Astrocyte (in vitro differentiated cells and primary cell): Measurements from ENCODE around the gene FGGY. TPM values are rescaled to one million over a fixed set of nuclear protein-coding genes. Genes with fewer than 3 reads are reported as not detected.

Source experiments
- DNase-seq: peaks from one replicate; pipeline ENCODE4 v3.0.0-alpha.2; 2010; ENCODE audit warnings: low read depth
- FAIRE-seq: peaks from 2 replicates; lab custom pipeline; 2011; peaks lifted over from hg19 to GRCh38; lab: Jason Lieb, UNC
- H2AFZ ChIP-seq: 2 replicates; pipeline ENCODE4 v1.6.0; 2012; ENCODE audit warnings: low read depth, low read length, inconsistent platforms
- H3K27ac ChIP-seq: 2 replicates; pipeline ENCODE4 v1.5.1; 2011; ENCODE audit warnings: low read depth, low read length, inconsistent platforms
- H3K27me3 ChIP-seq: 2 replicates; pipeline ENCODE4 v1.6.0; 2011; ENCODE audit warnings: low read length, inconsistent platforms; ENCODE audit not compliant: insufficient read depth
- H3K36me3 ChIP-seq: 2 replicates; pipeline ENCODE4 v1.5.1; 2011; ENCODE audit warnings: low read length, inconsistent platforms; ENCODE audit not compliant: insufficient read depth
- H3K4me1 ChIP-seq: 2 replicates; pipeline ENCODE4 v1.5.1; 2011; ENCODE audit warnings: low read length, inconsistent platforms; ENCODE audit not compliant: insufficient read depth
- H3K4me2 ChIP-seq: 2 replicates; pipeline ENCODE4 v1.6.0; 2012; ENCODE audit warnings: low read length, inconsistent platforms
- H3K4me3 ChIP-seq: 2 replicates; pipeline ENCODE4 v1.5.1; 2011; ENCODE audit warnings: low read depth, mild to moderate bottlenecking, low read length, inconsistent platforms; ENCODE audit not compliant: insufficient read depth
- H3K79me2 ChIP-seq: 2 replicates; pipeline ENCODE4 v1.6.0; 2012; ENCODE audit warnings: mild to moderate bottlenecking, low read length, inconsistent platforms; ENCODE audit not compliant: insufficient read depth
- H3K9ac ChIP-seq: 2 replicates; pipeline ENCODE4 v1.6.0; 2012; ENCODE audit warnings: mild to moderate bottlenecking, low read length, inconsistent platforms
- H3K9me3 ChIP-seq: 2 replicates; pipeline ENCODE4 v1.5.1; 2012; ENCODE audit warnings: low read depth, mild to moderate bottlenecking, low read length, inconsistent platforms; ENCODE audit not compliant: insufficient read depth
- H4K20me1 ChIP-seq: 2 replicates; pipeline ENCODE4 v1.6.0; 2012; ENCODE audit warnings: low read length, inconsistent platforms; ENCODE audit not compliant: insufficient read depth
- H3K27ac Mint-ChIP-seq: one replicate; pipeline ENCODE4 v1.8.0; 2021; ENCODE audit warnings: mild to moderate bottlenecking, mixed read lengths; ENCODE audit not compliant: unreplicated experiment
- H3K27me3 Mint-ChIP-seq: one replicate; pipeline ENCODE4 v1.8.0; 2021; ENCODE audit warnings: low read depth, mixed read lengths; ENCODE audit not compliant: unreplicated experiment
- H3K36me3 Mint-ChIP-seq: one replicate; pipeline ENCODE4 v1.8.0; 2021; ENCODE audit warnings: low read depth, mixed read lengths; ENCODE audit not compliant: unreplicated experiment
- H3K4me1 Mint-ChIP-seq: one replicate; pipeline ENCODE4 v1.8.0; 2021; ENCODE audit warnings: low read depth, mixed read lengths; ENCODE audit not compliant: unreplicated experiment
- H3K4me3 Mint-ChIP-seq: one replicate; pipeline ENCODE4 v1.8.0; 2021; ENCODE audit warnings: mild to moderate bottlenecking, moderate library complexity, mixed read lengths; ENCODE audit not compliant: unreplicated experiment
- H3K9me3 Mint-ChIP-seq: one replicate; pipeline ENCODE4 v1.8.0; 2021; ENCODE audit warnings: mild to moderate bottlenecking, mixed read lengths; ENCODE audit not compliant: unreplicated experiment
- EZH2 ChIP-seq: IDR thresholded peaks from 2 replicates; pipeline ENCODE4 v1.6.1; 2012; ENCODE audit warnings: mild to moderate bottlenecking, low read length, inconsistent platforms; ENCODE audit not compliant: insufficient read depth
- total RNA-seq: library from RNA; stranded (reverse); gene quantifications from 2 replicates; pipeline ENCODE4 v1.2.1, GENCODE V29; 2021
- TF ChIP-seq, protein P1 (sequence below): IDR thresholded peaks from 2 replicates; pipeline ENCODE4 v1.5.1; 2011; ENCODE audit warnings: low read depth, mild to moderate bottlenecking, inconsistent platforms, low read length, moderate library complexity; ENCODE audit not compliant: insufficient read depth

The FGGY gene
- total RNA-seq, 1 donor from 2014 or later = 6.8 TPM

DNA sequence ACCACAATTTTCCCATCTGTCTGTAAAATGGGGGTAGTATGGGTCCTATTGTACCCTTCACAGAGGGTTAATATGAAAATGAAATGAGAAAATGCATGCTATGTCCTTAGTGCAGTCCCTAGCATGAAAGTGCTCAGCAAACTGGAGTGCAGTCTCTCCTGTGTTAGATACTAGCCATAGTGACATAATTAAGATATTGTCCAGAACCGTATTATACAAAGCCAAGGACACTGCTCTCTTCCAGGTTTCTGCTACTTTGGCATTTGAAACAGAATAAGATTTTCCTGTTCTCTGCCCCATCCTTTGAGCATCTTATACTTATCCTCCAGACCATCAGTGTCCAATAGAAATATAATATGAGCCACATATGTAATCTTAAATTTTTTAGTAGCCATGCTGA is 213.4 kb downstream of the FGGY start:
- FAIRE-seq = no peak
- H3K9me3 ChIP-seq = no peaks in the 10 kb centered on the region
- TF ChIP-seq, protein P1, sequence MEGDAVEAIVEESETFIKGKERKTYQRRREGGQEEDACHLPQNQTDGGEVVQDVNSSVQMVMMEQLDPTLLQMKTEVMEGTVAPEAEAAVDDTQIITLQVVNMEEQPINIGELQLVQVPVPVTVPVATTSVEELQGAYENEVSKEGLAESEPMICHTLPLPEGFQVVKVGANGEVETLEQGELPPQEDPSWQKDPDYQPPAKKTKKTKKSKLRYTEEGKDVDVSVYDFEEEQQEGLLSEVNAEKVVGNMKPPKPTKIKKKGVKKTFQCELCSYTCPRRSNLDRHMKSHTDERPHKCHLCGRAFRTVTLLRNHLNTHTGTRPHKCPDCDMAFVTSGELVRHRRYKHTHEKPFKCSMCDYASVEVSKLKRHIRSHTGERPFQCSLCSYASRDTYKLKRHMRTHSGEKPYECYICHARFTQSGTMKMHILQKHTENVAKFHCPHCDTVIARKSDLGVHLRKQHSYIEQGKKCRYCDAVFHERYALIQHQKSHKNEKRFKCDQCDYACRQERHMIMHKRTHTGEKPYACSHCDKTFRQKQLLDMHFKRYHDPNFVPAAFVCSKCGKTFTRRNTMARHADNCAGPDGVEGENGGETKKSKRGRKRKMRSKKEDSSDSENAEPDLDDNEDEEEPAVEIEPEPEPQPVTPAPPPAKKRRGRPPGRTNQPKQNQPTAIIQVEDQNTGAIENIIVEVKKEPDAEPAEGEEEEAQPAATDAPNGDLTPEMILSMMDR = no peak
- no peak for TF ChIP-seq EZH2
- Mint-ChIP-seq H3K27ac (no peak overlapping the region), H3K9me3 (peaks cover 4% of the 10 kb centered on the region), H3K27me3 (peaks cover 6% of the 10 kb centered on the region), H3K4me3 (no peak overlapping the region), H3K4me1 (peaks cover 3% of the 10 kb centered on the region), H3K36me3 (no peaks in the 10 kb centered on the region)
- H3K4me3 ChIP-seq = no peak overlapping the region
- no peak overlapping the region for H3K4me2 ChIP-seq
- no peak overlapping the region for H3K27ac ChIP-seq
- no peaks in the 10 kb centered on the region for H3K36me3 ChIP-seq
- no peaks in the 10 kb centered on the region for H4K20me1 ChIP-seq
- DNase-seq = no peak
- no peaks in the 10 kb centered on the region for H3K27me3 ChIP-seq
- H3K4me1 ChIP-seq = no peaks in the 10 kb centered on the region
- no peak overlapping the region for H2AFZ ChIP-seq
- no peaks in the 10 kb centered on the region for H3K79me2 ChIP-seq
- H3K9ac ChIP-seq = no peak overlapping the region

DNA sequence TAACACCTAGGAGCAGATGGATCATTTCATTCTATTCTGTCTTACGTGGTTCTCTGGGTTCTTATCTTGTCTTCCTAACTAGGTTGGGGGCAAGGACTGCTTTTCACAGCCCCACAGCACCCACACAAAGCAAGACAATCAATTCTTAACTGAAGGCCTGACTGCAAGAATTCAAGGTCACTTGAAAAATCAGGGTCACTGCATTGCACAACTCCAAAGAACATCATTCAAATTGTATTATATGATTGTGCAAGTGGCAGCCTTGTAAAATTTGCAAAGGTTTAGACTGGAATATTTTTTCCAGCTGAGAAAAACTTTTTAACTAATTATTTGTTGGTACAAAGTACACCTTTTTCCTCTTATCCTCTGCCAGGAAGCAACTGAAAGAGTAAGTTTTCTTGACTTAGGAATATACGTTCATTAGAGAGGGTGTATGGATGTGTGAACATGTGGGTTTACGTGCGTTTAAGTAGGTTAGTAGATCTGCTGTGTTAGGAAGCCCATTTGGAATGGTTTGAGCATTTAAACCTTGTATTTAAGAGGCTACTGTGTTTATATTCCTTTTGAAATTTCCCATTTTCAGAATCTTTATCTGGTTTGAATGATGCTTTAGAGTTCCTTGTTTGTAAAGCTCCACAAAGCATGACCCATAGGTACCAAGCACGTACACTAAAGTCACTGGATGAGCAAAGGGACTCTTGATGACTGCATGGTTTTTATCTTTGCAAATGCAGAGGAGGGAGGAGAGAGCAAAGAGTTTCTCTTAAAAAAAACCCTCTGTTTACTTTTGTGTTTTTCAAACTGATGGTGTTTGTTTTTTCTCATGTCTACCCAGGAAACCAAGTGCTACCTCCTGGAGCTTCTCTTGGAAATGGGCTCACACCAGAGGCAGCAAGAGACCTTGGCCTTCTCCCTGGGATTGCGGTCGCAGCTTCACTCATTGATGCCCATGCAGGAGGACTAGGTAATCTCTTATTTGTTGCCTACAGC is 214.9 kb downstream of the FGGY start:
- no peaks in the 10 kb centered on the region for H3K36me3 ChIP-seq
- H3K4me1 Mint-ChIP-seq = peaks cover 3% of the 10 kb centered on the region
- no peak for FAIRE-seq

More for the DNA sequence above, 214.9 kb downstream of the FGGY start:
- H3K27ac Mint-ChIP-seq = no peak overlapping the region
- TF ChIP-seq, protein P1 = no peak
- TF ChIP-seq EZH2 = no peak
- peak; percentile 6 for DNase-seq
- H3K4me1 ChIP-seq = no peaks in the 10 kb centered on the region
- no peaks in the 10 kb centered on the region for H3K36me3 Mint-ChIP-seq
- H3K4me2 ChIP-seq = no peak overlapping the region
- no peaks in the 10 kb centered on the region for H3K79me2 ChIP-seq
- H2AFZ ChIP-seq = no peak overlapping the region
- no peak overlapping the region for H3K4me3 ChIP-seq
- H3K9me3 Mint-ChIP-seq = peaks cover 5% of the 10 kb centered on the region
- H3K9me3 ChIP-seq = no peaks in the 10 kb centered on the region
- H4K20me1 ChIP-seq = no peaks in the 10 kb centered on the region
- no peaks in the 10 kb centered on the region for H3K27me3 ChIP-seq
- H3K4me3 Mint-ChIP-seq = no peak overlapping the region
- no peak overlapping the region for H3K9ac ChIP-seq
- H3K27ac ChIP-seq = no peak overlapping the region
- peaks cover 6% of the 10 kb centered on the region for H3K27me3 Mint-ChIP-seq
